ENCODE results near the gene GPR3.

GRCh38 chr1:27367160-27367650 is 25.2 kb upstream of the GPR3 start:
- no peak for TF ChIP-seq POLR2A (IDR thresholded peaks at IDR 0.05; ENCODE audit: low read depth, low read length)
- no peak for TF ChIP-seq POLR2AphosphoS5 (IDR thresholded peaks at IDR 0.05; ENCODE audit: low read depth, low read length)
- TF ChIP-seq SPI1 (IDR thresholded peaks at IDR 0.05; ENCODE audit: low read depth, low read length), result no peak
- TF ChIP-seq TAF1 (IDR thresholded peaks at IDR 0.05; ENCODE audit: low read depth, low read length), result no peak
- TF ChIP-seq POU2F2 (IDR thresholded peaks at IDR 0.05; ENCODE audit: low read depth, low read length), result no peak
